IMR-90 (cell line): ENCODE measurements around the gene HK3. TPM values are rescaled to one million over a fixed set of nuclear protein-coding genes. Genes with fewer than 3 reads are reported as not detected.

Source experiments
- ATAC-seq: fragments of 200-7000 bp; cut with Tn5 transposase; 2 replicates; pipeline ENCODE4 v1.9.1; 2020; ENCODE audit warnings: low read depth, mild to moderate bottlenecking, moderate library complexity
- BruUV-seq: library from RNA; stranded (reverse); fragments of 400-500 nt; replicated peaks from 2 replicates; lab custom pipeline; 2021; lab: Mats Ljungman, UMichigan
- CTCF ChIA-PET: fragments of 300-600 bp; formaldehyde crosslinking; extraction: SDS; loops from one replicate; lab custom pipeline; 2021; ENCODE audit warnings: antibody characterized with exemption; lab: Yijun Ruan, JAX
- POLR2A ChIA-PET: fragments of 300-600 bp; sonication (Branson Sonifier 250); formaldehyde crosslinking; loops from one replicate; lab custom pipeline; 2022; ENCODE audit warnings: antibody characterized with exemption; ENCODE audit not compliant: unreplicated experiment; lab: Charles Lee
- DNase-seq: peaks from one replicate; pipeline ENCODE4 v3.0.0; 2013
- H2AFZ ChIP-seq: replicated peaks from 2 replicates; pipeline ENCODE3; 2013; ENCODE audit warnings: low read length, mild to moderate bottlenecking; ENCODE audit not compliant: poor library complexity
- H2AK5ac ChIP-seq: 2 replicates; pipeline ENCODE4 v1.6.1; 2013; ENCODE audit warnings: low read depth, low read length, inconsistent platforms
- H2AK9ac ChIP-seq: replicated peaks from 2 replicates; pipeline ENCODE3; 2013; ENCODE audit warnings: mild to moderate bottlenecking, low read depth, low read length, moderate library complexity; ENCODE audit not compliant: poor library complexity
- H2BK120ac ChIP-seq: 2 replicates; pipeline ENCODE4 v1.6.1; 2013; ENCODE audit warnings: low read depth, low read length, inconsistent platforms
- H2BK15ac ChIP-seq: 3 replicates; pipeline ENCODE4 v1.6.1; 2013; ENCODE audit warnings: low read depth, low read length, inconsistent platforms
- H2BK20ac ChIP-seq: 2 replicates; pipeline ENCODE4 v1.6.1; 2013; ENCODE audit warnings: low read depth, mild to moderate bottlenecking, inconsistent platforms, low read length, moderate library complexity
- H2BK5ac ChIP-seq: 2 replicates; pipeline ENCODE4 v1.6.1; 2013; ENCODE audit warnings: mild to moderate bottlenecking, low read depth, low read length, inconsistent platforms; ENCODE audit not compliant: poor library complexity, severe bottlenecking
- H3K14ac ChIP-seq: replicated peaks from 2 replicates; pipeline ENCODE4 v1.6.1; 2013; ENCODE audit warnings: low read depth, low read length, inconsistent platforms
- H3K18ac ChIP-seq: 2 replicates; pipeline ENCODE4 v1.6.1; 2013; ENCODE audit warnings: low read depth, low read length, control low read depth
- H3K23ac ChIP-seq: 2 replicates; pipeline ENCODE4 v1.6.1; 2013; ENCODE audit warnings: low read depth, low read length, inconsistent platforms
- H3K27ac ChIP-seq: 2 replicates; pipeline ENCODE4 v1.5.1; 2013; ENCODE audit warnings: mild to moderate bottlenecking, control low read depth, low read length; ENCODE audit not compliant: insufficient read depth
- H3K27me3 ChIP-seq: 2 replicates; pipeline ENCODE4 v1.6.1; 2013; ENCODE audit warnings: low read length; ENCODE audit not compliant: control insufficient read depth, insufficient read depth
- H3K36me3 ChIP-seq: 2 replicates; pipeline ENCODE4 v1.6.1; 2013; ENCODE audit warnings: low read length, mixed read lengths; ENCODE audit not compliant: control insufficient read depth, insufficient read depth
- H3K4ac ChIP-seq: 2 replicates; pipeline ENCODE4 v1.6.1; 2013; ENCODE audit warnings: low read depth, low read length, inconsistent platforms
- H3K4me1 ChIP-seq: 2 replicates; pipeline ENCODE4 v1.6.1; 2013; ENCODE audit warnings: low read length, mixed read lengths; ENCODE audit not compliant: control insufficient read depth, insufficient read depth
- H3K4me2 ChIP-seq: 2 replicates; pipeline ENCODE4 v1.6.1; 2013; ENCODE audit warnings: low read depth, mild to moderate bottlenecking, control low read depth, low read length, moderate library complexity
- H3K4me3 ChIP-seq: 2 replicates; pipeline ENCODE4 v1.5.1; 2013; ENCODE audit warnings: low read depth, mild to moderate bottlenecking, control low read depth, low read length, moderate library complexity; ENCODE audit not compliant: insufficient read depth
- H3K56ac ChIP-seq: 2 replicates; pipeline ENCODE4 v1.6.1; 2013; ENCODE audit warnings: low read length, inconsistent platforms; ENCODE audit not compliant: insufficient read depth; ENCODE audit errors: extremely low read depth
- H3K79me1 ChIP-seq, 2 experiments: 2 replicates each; pipeline ENCODE4 v1.6.1; 2013; ENCODE audit warnings: low read length in 2 of 2, inconsistent platforms in 1 of 2, low read depth in 1 of 2
- H3K9ac ChIP-seq: 2 replicates; pipeline ENCODE4 v1.6.1; 2013; ENCODE audit warnings: low read depth, low read length, control low read depth
- H3K9me1 ChIP-seq: 2 replicates; pipeline ENCODE4 v1.6.1; 2013; ENCODE audit warnings: low read length, inconsistent platforms; ENCODE audit not compliant: insufficient read depth
- H3K9me3 ChIP-seq: 2 replicates; pipeline ENCODE4 v1.6.1; 2013; ENCODE audit warnings: low read length; ENCODE audit not compliant: control insufficient read depth, insufficient read depth
- H4K20me1 ChIP-seq: 2 replicates; pipeline ENCODE4 v1.6.1; 2013; ENCODE audit warnings: low read length, inconsistent platforms; ENCODE audit not compliant: insufficient read depth
- H4K5ac ChIP-seq: 2 replicates; pipeline ENCODE4 v1.6.1; 2013; ENCODE audit warnings: mild to moderate bottlenecking, low read depth, low read length, control low read depth
- H4K8ac ChIP-seq, 2 experiments: 2 replicates each; pipeline ENCODE4 v1.6.1; 2013; ENCODE audit warnings: low read depth in 2 of 2, low read length in 2 of 2, control low read depth in 1 of 2, inconsistent platforms in 1 of 2
- H4K91ac ChIP-seq: 2 replicates; pipeline ENCODE4 v1.6.1; 2013; ENCODE audit warnings: low read depth, low read length, inconsistent platforms; ENCODE audit not compliant: insufficient read depth
- BHLHE40 ChIP-seq: fragments of 150-350 bp; IDR thresholded peaks from 2 replicates; pipeline ENCODE4 v1.6.1; 2016; ENCODE audit warnings: mild to moderate bottlenecking, low read depth, low read length
- NFE2L2 ChIP-seq: fragments of 150-350 bp; IDR thresholded peaks from 2 replicates; pipeline ENCODE4 v1.6.1; 2016; ENCODE audit warnings: low read depth, mild to moderate bottlenecking, low read length
- RFX5 ChIP-seq: IDR thresholded peaks from 2 replicates; pipeline ENCODE4 v1.8.0; 2012; ENCODE audit warnings: low read depth, mild to moderate bottlenecking, low read length, moderate library complexity
- WGBS, 2 experiments: methylation state at CpG; one replicate each; pipeline versions ENCODE4 v1.1.5 to v1.1.7; 2013; ENCODE audit warnings: missing lambda C conversion rate in 2 of 2; ENCODE audit not compliant: insufficient read length in 1 of 2; ENCODE audit errors: extremely low coverage in 2 of 2; 5-methylcytosine and 5-hydroxymethylcytosine counted together
- dilution Hi-C: fragments of 300-500 bp; cut with HindIII; formaldehyde crosslinking; loops from one replicate; pipeline ENCODE4 v1.14.3; 2018; ENCODE audit warnings: low sequenced_read_pairs; ENCODE audit not compliant: unreplicated experiment
- in situ Hi-C: fragments of 300-500 bp; cut with MboI; formaldehyde crosslinking; loops from 3 replicates; pipeline ENCODE4 v1.14.3; 2019; ENCODE audit warnings: low sequenced_read_pairs, inconsistent platforms, mixed read lengths
- intact Hi-C: fragments of 100-400 bp; cut with micrococcal nuclease; formaldehyde crosslinking; loops from 2 replicates; pipeline ENCODE4 v1.10.0; 2022
- polyA plus RNA-seq, 3 experiments: library from polyadenylated mRNA; depleted of rRNA; stranded (reverse); fragments of >200 nt; gene quantifications; 2 replicates each; pipeline ENCODE4 v1.2.3, GENCODE V29; 2012; ENCODE audit warnings: low replicate concordance in 1 of 3
- total RNA-seq: library from RNA; depleted of rRNA; stranded (reverse); fragments of >200 nt; gene quantifications from 2 replicates; pipeline ENCODE4 v1.2.3, GENCODE V29; 2012

HK3 gene
- total and polyA plus RNA-seq, 2 of the 4 experiments (the other 2 are of a cell fraction) = not detected

DNA sequence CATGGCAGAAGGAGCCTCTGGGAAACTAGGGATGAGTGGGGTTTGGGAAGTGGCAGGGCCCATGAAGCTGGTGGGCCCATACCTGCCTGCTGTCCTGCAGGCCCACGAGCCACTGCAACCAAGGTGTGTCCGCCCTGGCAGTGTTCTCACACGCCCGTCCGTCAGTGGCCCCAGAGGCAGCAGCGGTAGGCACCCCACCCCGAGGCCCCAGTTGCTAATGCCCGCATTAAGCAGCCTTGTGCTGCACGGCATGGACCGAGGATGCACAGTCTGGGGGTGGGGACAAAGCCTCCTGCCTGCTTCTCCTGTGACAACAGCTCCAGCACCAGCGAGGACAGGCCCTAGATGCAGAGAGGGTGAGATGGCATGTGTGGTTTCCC lies 41.3 kb downstream of the HK3 start:
- Histone ChIP-seq H3K56ac (no peak overlapping the region), H4K5ac (no peak overlapping the region), H2BK120ac (no peak overlapping the region), H3K79me1 (no peaks in the 10 kb centered on the region), H4K20me1 (no peaks in the 10 kb centered on the region), H3K9ac (no peak overlapping the region), H2BK20ac (no peak overlapping the region), H2AK9ac (no peak overlapping the region), H2AK5ac (no peak overlapping the region), H3K14ac (no peak overlapping the region), H4K91ac (no peak overlapping the region), H3K9me3 (no peaks in the 10 kb centered on the region), H3K4me1 (no peaks in the 10 kb centered on the region), H3K23ac (no peak overlapping the region), H3K4me2 (no peak overlapping the region), H3K4me3 (no peak overlapping the region), H3K36me3 (no peaks in the 10 kb centered on the region), H4K8ac (no peak overlapping the region), H3K4ac (no peak overlapping the region), H2AFZ (no peak overlapping the region), H3K9me1 (no peaks in the 10 kb centered on the region), H2BK5ac (no peak overlapping the region), H2BK15ac (no peak overlapping the region), H3K27me3 (peaks cover 59% of the 10 kb centered on the region), H3K27ac (no peak overlapping the region), H3K18ac (no peak overlapping the region)
- ATAC-seq = no peak
- BruUV-seq = no TSS peak
- no peak for DNase-seq
- ChIA-PET CTCF (no interaction called here), POLR2A (no interaction called here)
- 63% methylated on average over 8 of the region's 11 CpGs; no CpG with 5 or more reads in 1 of the 2 experiments for whole genome bisulfite sequencing, 2 experiments
- in situ Hi-C loops = no loop called here
- dilution Hi-C loops = no loop called here
- intact Hi-C loops = no loop called here
- TF ChIP-seq RFX5 (no peak), BHLHE40 (no peak), NFE2L2 (no peak)
